Measurements from ENCODE around the gene GMDS. TPM values are rescaled to one million over a fixed set of nuclear protein-coding genes. Genes with fewer than 3 reads are reported as not detected.

The GMDS gene
- total and polyA plus RNA-seq, 2 donors (not counting 3 experiments of a cell fraction or from before 2014, with no cell fraction given): 9.8 to 23.5 TPM

GRCh38 chr6:2179950-2180349, 65.5 kb downstream of the GMDS start:
- CTCF ChIA-PET: interaction anchor here (1.1 kb wide), 1 partner anchor 76 kb away, joined by 3 read pairs; no protein-coding TSS in a partner anchor
- H3K4me2 ChIP-seq (ENCODE audit: insufficient read depth, low read length): no peak overlapping the region
- no peaks in the 10 kb centered on the region for H3K9me1 ChIP-seq (replicated peaks; ENCODE audit: control insufficient read depth, extremely low read depth, insufficient read depth, low read length)
- no peak for FAIRE-seq
- no peaks in the 10 kb centered on the region for H3K79me2 ChIP-seq (ENCODE audit: control insufficient read depth, insufficient read depth, low read length)
- no peak overlapping the region for H3K27ac ChIP-seq (ENCODE audit: insufficient read depth, low read depth, low read length)
- no peaks in the 10 kb centered on the region for H3K27me3 ChIP-seq (ENCODE audit: control insufficient read depth in 2 of 2, insufficient read depth in 2 of 2, low read length in 2 of 2)
- H3K4me3 ChIP-seq (replicated peaks in 1 of 3; ENCODE audit: insufficient read depth in 1 of 3, low read depth in 1 of 3, low read length in 3 of 3): no peak overlapping the region
- no peaks in the 10 kb centered on the region for H3K4me1 ChIP-seq (ENCODE audit: control insufficient read depth, extremely low read depth, insufficient read depth, low read length)
- DNase-seq (ENCODE audit: low read depth, low spot score): no peak
- dilution Hi-C loops (cut with MboI; ENCODE audit: extremely low pct_ligation_motif_present, low sequenced_read_pairs): no loop called here
- no peaks in the 10 kb centered on the region for H3K36me3 ChIP-seq (ENCODE audit: control insufficient read depth in 2 of 2, extremely low read depth in 1 of 2, insufficient read depth in 2 of 2, low read length in 2 of 2)
- no TSS peak for BruUV-seq (replicated peaks)
- intact Hi-C loops (cut with micrococcal nuclease): no loop called here
- no peak overlapping the region for H2AFZ ChIP-seq (ENCODE audit: low read depth, low read length)
- POLR2A ChIA-PET: no interaction called here
- H3K9ac ChIP-seq (replicated peaks; ENCODE audit: extremely low read depth, insufficient read depth, low read length): no peak overlapping the region
- no peaks in the 10 kb centered on the region for H3K9me3 ChIP-seq (replicated peaks; ENCODE audit: control insufficient read depth, insufficient read depth, low read length)
- H4K20me1 ChIP-seq (replicated peaks; ENCODE audit: control insufficient read depth, extremely low read depth, insufficient read depth, low read length): no peaks in the 10 kb centered on the region
- no peak for TF ChIP-seq FOS (IDR thresholded peaks at IDR 0.05; ENCODE audit: borderline replicate concordance, insufficient read depth, low read length)
- TF ChIP-seq POLR2AphosphoS5 (IDR thresholded peaks at IDR 0.05; ENCODE audit: insufficient read depth, low read depth, low read length): no peak
- no peak for TF ChIP-seq EZH2 (IDR thresholded peaks at IDR 0.05; ENCODE audit: borderline replicate concordance, low read depth, low read length, severe bottlenecking)
- no peak for TF ChIP-seq JUN (IDR thresholded peaks at IDR 0.05; ENCODE audit: borderline replicate concordance, insufficient read depth, insufficient read length, low read depth)
- no peak for TF ChIP-seq MAX (IDR thresholded peaks at IDR 0.05; ENCODE audit: insufficient read depth, insufficient read length)
- TF ChIP-seq MYC (IDR thresholded peaks at IDR 0.05; ENCODE audit: low read depth, low read length): no peak
- no peak for TF ChIP-seq POLR2A (IDR thresholded peaks at IDR 0.05; ENCODE audit: low read depth, low read length)
- TF ChIP-seq GATA2 (IDR thresholded peaks at IDR 0.05; ENCODE audit: insufficient read depth, insufficient read length, low read depth, low read length): no peak
- TF ChIP-seq CTCF (IDR thresholded peaks at IDR 0.05; ENCODE audit: extremely low read depth in 1 of 2, insufficient read depth in 1 of 2, low read depth in 1 of 2, low read length in 2 of 2): no peak

Measured in endothelial cell of umbilical vein (primary cell).